Measurements from ENCODE around the gene SP6.

- TF ChIP-seq CTCF (IDR thresholded peaks at IDR 0.05) (no peak), POLR2A (IDR thresholded peaks at IDR 0.05) (no peak)
Measured at GRCh38 chr17:47816947-47817346, 34.0 kb downstream of the SP6 start.

Measured in thyroid gland (tissue), 4 donors.